Tibial nerve (tissue), 3 donors: ENCODE results near the gene HOXA11.

Source experiments
- CTCF ChIP-seq, 5 experiments: fragments of 200-600 bp in 3 of 5; fragments of 450-650 bp in 2 of 5; sonication (generic) in 3 of 5; IDR thresholded peaks; one replicate each; pipeline ENCODE4 v1.5.1; 2016 to 2019; ENCODE audit warnings: antibody characterized with exemption in 5 of 5, mild to moderate bottlenecking in 3 of 5, moderate library complexity in 2 of 5
- POLR2A ChIP-seq, 2 donors: fragments of 450-650 bp; IDR thresholded peaks; one replicate each; pipeline ENCODE4 v1.6.1; 2017; ENCODE audit warnings: antibody characterized with exemption in 2 of 2, mild to moderate bottlenecking in 2 of 2, moderate library complexity in 2 of 2

- TF ChIP-seq CTCF (IDR thresholded peaks at IDR 0.05) (no peak), POLR2A (IDR thresholded peaks at IDR 0.05) (no peak)
Measured at GRCh38 chr7:27173511-27173955, 11.5 kb downstream of the HOXA11 start.
